Astrocyte of the cerebellum (primary cell): ENCODE results near the gene TRAF3.

Source experiments
- DNase-seq: peaks from one replicate; pipeline ENCODE4 v3.0.0-alpha.2; 2011; ENCODE audit warnings: low read depth
- H3K4me3 ChIP-seq: 2 replicates; pipeline ENCODE4 v1.5.1; 2011; ENCODE audit warnings: mild to moderate bottlenecking, low read depth, low read length, moderate library complexity
- CTCF ChIP-seq: IDR thresholded peaks from 2 replicates; pipeline ENCODE4 v1.5.1; 2012; ENCODE audit warnings: low read length, low read depth, moderate library complexity, mild to moderate bottlenecking; ENCODE audit errors: missing control alignments
- in situ Hi-C: cut with HindIII; loops from 2 replicates; pipeline ENCODE4 v1.10.0; 2017; ENCODE audit warnings: low sequenced_read_pairs

The TRAF3 gene

GRCh38 chr14:102770147-102771123, 6.8 kb upstream of the TRAF3 start:
- in situ Hi-C loops, result no loop called here
- H3K4me3 ChIP-seq, result no peak overlapping the region
- DNase-seq, result no peak
- TF ChIP-seq CTCF, result no peak

DNA sequence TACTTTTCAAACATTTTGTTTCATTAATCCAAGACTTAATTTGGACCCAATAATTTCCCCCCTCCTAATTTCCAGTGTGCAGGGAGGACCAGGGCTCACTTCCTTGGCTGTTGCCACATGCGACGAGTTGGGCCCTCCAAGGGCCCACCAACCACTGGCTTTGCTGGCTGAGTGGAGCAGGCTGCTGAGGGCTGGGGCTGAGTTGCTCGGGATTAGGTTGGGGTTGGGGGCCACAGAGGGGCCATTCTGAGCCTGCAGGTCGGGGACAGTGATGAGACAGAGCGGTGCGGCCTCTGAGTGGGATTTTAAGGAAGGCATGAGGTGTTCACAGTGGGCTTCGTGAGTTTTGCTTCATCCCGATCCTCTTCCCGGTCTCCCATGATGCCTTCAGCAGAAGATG, 6.1 kb upstream of the TRAF3 start:
- no peak for TF ChIP-seq CTCF
- in situ Hi-C loops, result no loop called here
- no peak overlapping the region for H3K4me3 ChIP-seq
- DNase-seq, result no peak

DNA sequence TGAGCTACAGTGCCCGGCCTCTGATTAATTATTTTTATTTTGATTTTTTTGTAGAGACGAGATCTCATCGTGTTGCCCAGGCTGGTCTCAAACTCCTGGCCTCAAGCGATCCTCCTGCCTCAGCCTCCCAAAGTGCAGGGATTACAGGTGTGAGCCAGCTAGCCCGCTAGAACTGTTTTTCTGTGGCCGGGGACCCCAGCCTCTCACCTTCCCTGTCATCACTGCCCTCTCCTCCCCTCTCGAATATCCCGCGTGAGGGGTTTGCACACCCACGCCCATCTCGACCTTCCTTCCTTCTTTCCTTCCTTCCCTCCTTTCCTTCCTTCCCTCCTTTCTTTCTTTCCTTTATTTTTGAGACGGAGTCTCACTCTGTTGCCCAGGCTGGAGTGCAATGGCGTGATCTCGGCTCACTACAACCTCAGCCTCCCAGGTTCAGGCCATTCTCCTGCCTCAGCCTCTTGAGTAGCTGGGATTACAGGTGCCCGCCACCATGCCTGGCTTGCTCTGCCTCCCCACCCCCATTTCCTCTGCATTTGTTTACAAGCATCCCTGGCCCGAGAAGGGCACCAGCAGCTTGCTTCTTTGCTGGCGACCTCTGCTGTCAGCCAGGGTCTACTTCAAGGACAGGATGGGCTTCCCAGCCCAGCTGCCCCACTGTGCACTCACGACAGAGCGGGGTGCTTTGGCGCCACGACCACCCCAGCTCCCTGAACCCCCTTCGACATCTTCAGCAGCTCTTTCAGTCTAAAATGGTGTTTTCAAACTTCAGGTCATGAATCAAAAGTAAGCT, 4.3 kb upstream of the TRAF3 start:
- H3K4me3 ChIP-seq, result no peak overlapping the region
- in situ Hi-C loops, result no loop called here
- TF ChIP-seq CTCF, result peak; percentile 32
- no peak for DNase-seq

- peak; percentile 93 for TF ChIP-seq CTCF
- in situ Hi-C loops, result no loop called here
- DNase-seq, result peak; percentile 69
- no peak overlapping the region for H3K4me3 ChIP-seq
Observed at GRCh38 chr14:102774391-102775153, 2.7 kb upstream of the TRAF3 start.

DNA sequence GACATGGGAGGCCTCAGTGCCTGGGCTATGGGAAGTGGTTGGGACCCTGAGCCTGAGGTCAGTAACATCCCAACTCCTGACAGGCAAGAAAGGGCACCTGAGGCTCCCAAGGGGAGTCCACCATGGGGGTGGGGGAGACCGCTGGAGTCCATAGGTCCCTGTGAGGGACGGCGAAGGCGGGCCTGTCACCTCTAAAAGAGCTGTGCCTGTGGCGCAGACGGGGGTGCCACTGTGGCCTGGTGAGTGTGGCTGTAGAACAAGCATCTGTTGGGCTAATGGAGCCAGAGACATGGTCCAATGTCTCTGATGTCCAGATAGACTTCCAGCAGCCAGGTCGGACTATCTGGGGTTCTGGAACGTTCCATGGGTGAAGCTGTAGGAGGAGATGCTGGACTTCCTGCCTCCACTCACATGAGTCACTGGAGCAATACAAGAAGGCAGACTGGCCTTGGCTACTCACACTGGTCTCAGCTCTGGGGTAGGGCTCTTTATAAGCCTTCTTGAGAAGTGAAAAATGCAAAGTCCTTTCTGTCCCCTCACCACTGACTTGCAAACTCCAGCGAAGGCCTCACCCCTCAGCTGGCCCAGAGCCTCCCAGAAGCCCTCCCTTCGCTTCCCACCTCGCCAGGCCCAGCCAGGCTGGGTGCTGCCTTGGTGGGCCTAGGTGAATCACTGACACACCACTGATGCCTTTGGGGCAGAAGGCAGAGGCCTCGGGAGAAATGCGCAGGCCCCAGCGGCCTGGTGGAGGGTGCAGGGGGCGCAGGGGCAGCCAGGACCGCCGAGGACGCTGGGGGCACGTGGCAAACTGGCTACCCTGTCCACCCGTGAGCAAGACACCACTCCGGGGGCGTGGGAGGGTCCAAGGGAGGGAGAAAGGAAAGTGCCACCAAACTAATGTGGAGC, 1.1 kb upstream of the TRAF3 start:
- peak; percentile 19 for DNase-seq
- no peak overlapping the region for H3K4me3 ChIP-seq
- in situ Hi-C loops, result no loop called here
- no peak for TF ChIP-seq CTCF
